Measurements from ENCODE around the gene MBLAC1. TPM values are rescaled to one million over a fixed set of nuclear protein-coding genes. Genes with fewer than 3 reads are reported as not detected.

The MBLAC1 gene
- total RNA-seq, 1 experiment from 2014 or later = 1.2 TPM

GRCh38 chr7:100177045-100178001 is 50.6 kb downstream of the MBLAC1 start, which contains the start of the genes GPC2 and STAG3:
Gene GPC2, minus strand, starts transcription at chr7:100177381. Its CDS starts 182 bp downstream, at chr7:100177199.
Gene STAG3, plus strand, starts transcription at chr7:100177918. Its CDS starts 2,639 bp downstream, at chr7:100180557.
- BruUV-seq (replicated peaks) = no TSS peak

More at GRCh38 chr7:100177045-100178001, 50.6 kb downstream of the MBLAC1 start, which contains the start of the genes GPC2 and STAG3:
- no peaks in the 10 kb centered on the region for H3K36me3 Mint-ChIP-seq (ENCODE audit: insufficient read depth, unreplicated experiment)
- peak; percentile 96 for DNase-seq
- no peaks in the 10 kb centered on the region for H3K9me3 Mint-ChIP-seq (ENCODE audit: low read depth, unreplicated experiment)
- no peak for TF ChIP-seq CTCF (IDR thresholded peaks at IDR 0.05; ENCODE audit: unreplicated experiment)
- H3K27ac Mint-ChIP-seq (ENCODE audit: unreplicated experiment) = no peak within 1 kb of the TSS
- peaks cover 5% of the 10 kb centered on the region for H3K4me1 Mint-ChIP-seq (ENCODE audit: low read depth, unreplicated experiment)
- intact Hi-C loops (cut with micrococcal nuclease; ENCODE audit: unreplicated experiment) = no loop called here
- peak within 1 kb of the TSS; percentile 62 for H3K4me3 Mint-ChIP-seq (ENCODE audit: low read depth, unreplicated experiment)
- CTCF ChIA-PET = interaction anchor here (0.6 to 0.8 kb wide), 4 partner anchors 28 to 174 kb away, joined by 3 to 4 read pairs (median 3); partner anchors contain the start of gene LAMTOR4
- H3K27me3 Mint-ChIP-seq (ENCODE audit: unreplicated experiment) = peaks cover 51% of the 10 kb centered on the region

Small RNA genes lying within 50 kb of the gene (microRNA-seq; reads per million reads assigned to microRNA genes)
- gene MIR106B (5,426 reads per million, percentile 93 among the genes with 10 or more reads in this experiment), gene MIR25 (699 reads per million, percentile 81 among the genes with 10 or more reads in this experiment), gene MIR4658 (4.2 reads per million, percentile 9 among the genes with 10 or more reads in this experiment), gene MIR93 (12,909 reads per million, percentile 96 among the genes with 10 or more reads in this experiment)

Other genes with a start within 250 kb of the MBLAC1 start
- 0.47 TPM in 1 of 2 replicates, not detected in the other for gene OR2AE1, start 249.9 kb upstream of the MBLAC1 start, total RNA-seq (2022)
- gene TRIM4, start 207.4 kb upstream of the MBLAC1 start, total RNA-seq (2022) = 15.9 and 16.9 TPM in 2 replicates
- not detected in 2 replicates for gene GJC3, start 197.3 kb upstream of the MBLAC1 start, total RNA-seq (2022)
- gene AZGP1, start 150.9 kb upstream of the MBLAC1 start, total RNA-seq (2022) = 15.4 and 25.6 TPM in 2 replicates
- 56.6 and 60.0 TPM in 2 replicates for gene ZKSCAN1, start 111.4 kb upstream of the MBLAC1 start, total RNA-seq (2022)
- 5.5 and 5.7 TPM in 2 replicates for gene ZSCAN21, start 77.2 kb upstream of the MBLAC1 start, total RNA-seq (2022)
- 26.7 TPM in 2 replicates for gene ZNF3, start 45.2 kb upstream of the MBLAC1 start, total RNA-seq (2022)
- gene COPS6, start 38.0 kb upstream of the MBLAC1 start, total RNA-seq (2022) = 97.1 and 110 TPM in 2 replicates
- 122 and 125 TPM in 2 replicates for gene MCM7, start 25.6 kb upstream of the MBLAC1 start, total RNA-seq (2022)
- gene AP4M1, start 25.3 kb upstream of the MBLAC1 start, total RNA-seq (2022) = 12.1 and 13.9 TPM in 2 replicates
- 50.5 and 50.8 TPM in 2 replicates for gene TAF6, start 7.6 kb upstream of the MBLAC1 start, total RNA-seq (2022)
- gene CNPY4, start 7.3 kb upstream of the MBLAC1 start, total RNA-seq (2022) = 5.6 and 5.9 TPM in 2 replicates
- gene LAMTOR4, start 22.0 kb downstream of the MBLAC1 start, total RNA-seq (2022) = 43.6 and 56.6 TPM in 2 replicates
- 17.4 and 17.5 TPM in 2 replicates for gene TRAPPC14, start 31.8 kb downstream of the MBLAC1 start, total RNA-seq (2022)
- 0.14 TPM in 1 of 2 replicates, not detected in the other for gene GAL3ST4, start 41.6 kb downstream of the MBLAC1 start, total RNA-seq (2022)
- gene GPC2, start 50.4 kb downstream of the MBLAC1 start, total RNA-seq (2022) = 3.2 and 3.6 TPM in 2 replicates
- 0.66 and 1.2 TPM in 2 replicates for gene STAG3, start 51.0 kb downstream of the MBLAC1 start, total RNA-seq (2022)
- gene PVRIG, start 93.0 kb downstream of the MBLAC1 start, total RNA-seq (2022) = not detected in 2 replicates
- gene SPDYE3, start 180.7 kb downstream of the MBLAC1 start, total RNA-seq (2022) = not detected in 2 replicates
- gene PILRB, start 231.2 kb downstream of the MBLAC1 start, total RNA-seq (2022) = 40.0 and 40.4 TPM in 2 replicates
- gene PILRA, start 246.5 kb downstream of the MBLAC1 start, total RNA-seq (2022) = 3.1 and 3.3 TPM in 2 replicates